ENCODE data around the gene FCHSD2.
"Not testable (repeated sequence)": the region's sequence is repeated elsewhere in the genome, so short reads cannot be mapped to it uniquely, and the experiment has no call there.

- TF ChIP-seq, protein P1, sequence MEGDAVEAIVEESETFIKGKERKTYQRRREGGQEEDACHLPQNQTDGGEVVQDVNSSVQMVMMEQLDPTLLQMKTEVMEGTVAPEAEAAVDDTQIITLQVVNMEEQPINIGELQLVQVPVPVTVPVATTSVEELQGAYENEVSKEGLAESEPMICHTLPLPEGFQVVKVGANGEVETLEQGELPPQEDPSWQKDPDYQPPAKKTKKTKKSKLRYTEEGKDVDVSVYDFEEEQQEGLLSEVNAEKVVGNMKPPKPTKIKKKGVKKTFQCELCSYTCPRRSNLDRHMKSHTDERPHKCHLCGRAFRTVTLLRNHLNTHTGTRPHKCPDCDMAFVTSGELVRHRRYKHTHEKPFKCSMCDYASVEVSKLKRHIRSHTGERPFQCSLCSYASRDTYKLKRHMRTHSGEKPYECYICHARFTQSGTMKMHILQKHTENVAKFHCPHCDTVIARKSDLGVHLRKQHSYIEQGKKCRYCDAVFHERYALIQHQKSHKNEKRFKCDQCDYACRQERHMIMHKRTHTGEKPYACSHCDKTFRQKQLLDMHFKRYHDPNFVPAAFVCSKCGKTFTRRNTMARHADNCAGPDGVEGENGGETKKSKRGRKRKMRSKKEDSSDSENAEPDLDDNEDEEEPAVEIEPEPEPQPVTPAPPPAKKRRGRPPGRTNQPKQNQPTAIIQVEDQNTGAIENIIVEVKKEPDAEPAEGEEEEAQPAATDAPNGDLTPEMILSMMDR (IDR thresholded peaks at IDR 0.05; ENCODE audit: borderline replicate concordance, extremely low read depth, low read length, poor library complexity, severe bottlenecking), result not testable (repeated sequence)
- not testable (repeated sequence) for TF ChIP-seq EZH2 (IDR thresholded peaks at IDR 0.05; ENCODE audit: borderline replicate concordance, low read depth, low read length, severe bottlenecking)
Measured at GRCh38 chr11:73136722-73137121, 5.4 kb downstream of the FCHSD2 start.

Data from DND-41 (cell line).